GM12878 (cell line): Measurements from ENCODE around the gene ACD.

ENCODE experiments used
- CHD2 ChIP-seq: IDR thresholded peaks from 2 replicates; pipeline ENCODE4 v1.6.1; 2011; ENCODE audit warnings: low read depth, low read length, improper control_type of control experiment, borderline replicate concordance
- EP300 ChIP-seq, 2 experiments: fragments of 150-350 bp in 1 of 2; IDR thresholded peaks; 2 replicates each; pipeline ENCODE4 v1.6.1; 2011 to 2012; ENCODE audit warnings: low read depth in 2 of 2, low read length in 2 of 2, borderline replicate concordance in 1 of 2, improper control_type of control experiment in 1 of 2, inconsistent platforms in 1 of 2; ENCODE audit not compliant: control insufficient read depth in 1 of 2
- JUND ChIP-seq: IDR thresholded peaks from 2 replicates; pipeline ENCODE4 v1.6.1; 2012; ENCODE audit warnings: low read depth, mild to moderate bottlenecking, low read length, improper control_type of control experiment, moderate library complexity
- MEF2A ChIP-seq: IDR thresholded peaks from 2 replicates; pipeline ENCODE4 v1.6.1; 2011; ENCODE audit warnings: low read depth, mild to moderate bottlenecking, low read length, moderate library complexity; ENCODE audit not compliant: insufficient read depth
- NRF1 ChIP-seq: conservative IDR thresholded peaks from 2 replicates; pipeline ENCODE4 v1.6.1; 2011; ENCODE audit warnings: mild to moderate bottlenecking, low read depth, low read length, improper control_type of control experiment
- RAD21 ChIP-seq: IDR thresholded peaks from 2 replicates; pipeline ENCODE4 v1.6.1; 2011; ENCODE audit warnings: mild to moderate bottlenecking, low read depth, low read length, moderate library complexity; ENCODE audit not compliant: insufficient read depth
- RFX5 ChIP-seq: IDR thresholded peaks from 2 replicates; pipeline ENCODE4 v1.6.1; 2011; ENCODE audit warnings: low read depth, low read length, improper control_type of control experiment
- SRF ChIP-seq, 2 experiments: IDR thresholded peaks; 2 replicates each; pipeline ENCODE4 v1.6.1; 2011; ENCODE audit warnings: low read depth in 2 of 2, low read length in 2 of 2, mild to moderate bottlenecking in 1 of 2, moderate library complexity in 1 of 2
- TF ChIP-seq, protein P1 (sequence below), 3 experiments: IDR thresholded peaks in 2 of 3; conservative IDR thresholded peaks in 1 of 3; 2 replicates each; pipeline ENCODE4 v1.5.1; 2011; ENCODE audit warnings: low read depth in 3 of 3, low read length in 3 of 3, mild to moderate bottlenecking in 3 of 3, control low read depth in 2 of 3, moderate library complexity in 2 of 3, inconsistent platforms in 1 of 3, mixed read lengths in 1 of 3; ENCODE audit not compliant: control insufficient read depth in 2 of 3, insufficient read depth in 1 of 3; ENCODE audit errors: extremely low read depth in 1 of 3
- TF ChIP-seq, protein P2 (sequence below): IDR thresholded peaks from 2 replicates; pipeline ENCODE4 v1.6.1; 2011; ENCODE audit warnings: low read depth, low read length, improper control_type of control experiment, borderline replicate concordance
- TF ChIP-seq, protein P3 (sequence below): fragments of 450-650 bp; IDR thresholded peaks from 2 replicates; pipeline ENCODE4 v1.6.1; 2017; ENCODE audit warnings: mild to moderate bottlenecking

DNA sequence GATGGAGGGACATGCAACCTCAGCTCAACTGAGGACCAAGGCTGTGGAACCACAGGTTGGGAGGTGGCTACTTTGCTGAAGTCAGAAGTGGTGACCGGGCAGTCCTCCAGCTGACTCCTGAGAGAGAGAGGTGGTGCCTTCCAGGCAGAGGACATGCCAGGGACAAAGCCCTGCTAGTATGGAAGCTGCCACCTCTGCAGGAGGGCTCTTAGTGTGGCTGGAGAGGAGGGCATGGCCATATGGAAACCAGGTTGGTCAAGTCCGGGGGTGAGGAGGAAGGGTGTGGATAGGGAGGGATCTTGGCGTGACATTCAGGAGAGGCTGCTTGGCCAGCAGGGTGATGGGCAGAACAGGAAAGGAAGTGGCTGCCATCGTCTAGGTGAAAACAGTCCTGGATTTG, 12.2 kb upstream of the ACD start:
- TF ChIP-seq, protein P1, sequence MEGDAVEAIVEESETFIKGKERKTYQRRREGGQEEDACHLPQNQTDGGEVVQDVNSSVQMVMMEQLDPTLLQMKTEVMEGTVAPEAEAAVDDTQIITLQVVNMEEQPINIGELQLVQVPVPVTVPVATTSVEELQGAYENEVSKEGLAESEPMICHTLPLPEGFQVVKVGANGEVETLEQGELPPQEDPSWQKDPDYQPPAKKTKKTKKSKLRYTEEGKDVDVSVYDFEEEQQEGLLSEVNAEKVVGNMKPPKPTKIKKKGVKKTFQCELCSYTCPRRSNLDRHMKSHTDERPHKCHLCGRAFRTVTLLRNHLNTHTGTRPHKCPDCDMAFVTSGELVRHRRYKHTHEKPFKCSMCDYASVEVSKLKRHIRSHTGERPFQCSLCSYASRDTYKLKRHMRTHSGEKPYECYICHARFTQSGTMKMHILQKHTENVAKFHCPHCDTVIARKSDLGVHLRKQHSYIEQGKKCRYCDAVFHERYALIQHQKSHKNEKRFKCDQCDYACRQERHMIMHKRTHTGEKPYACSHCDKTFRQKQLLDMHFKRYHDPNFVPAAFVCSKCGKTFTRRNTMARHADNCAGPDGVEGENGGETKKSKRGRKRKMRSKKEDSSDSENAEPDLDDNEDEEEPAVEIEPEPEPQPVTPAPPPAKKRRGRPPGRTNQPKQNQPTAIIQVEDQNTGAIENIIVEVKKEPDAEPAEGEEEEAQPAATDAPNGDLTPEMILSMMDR (IDR thresholded peaks at IDR 0.05 in 2 of 3, conservative IDR thresholded peaks at IDR 0.05 in 1 of 3; ENCODE audit: control insufficient read depth in 2 of 3, extremely low read depth in 1 of 3, insufficient read depth in 1 of 3, low read depth in 3 of 3, low read length in 3 of 3), result no peak
- TF ChIP-seq CHD2 (no peak), EP300 (IDR thresholded peaks at IDR 0.05; ENCODE audit: borderline replicate concordance in 1 of 2, control insufficient read depth in 1 of 2, low read depth in 2 of 2, low read length in 2 of 2) (no peak), RFX5 (no peak), JUND (no peak), RAD21 (no peak), NRF1 (no peak), SRF (IDR thresholded peaks at IDR 0.05; ENCODE audit: low read depth in 2 of 2, low read length in 2 of 2) (no peak), MEF2A (no peak)
- TF ChIP-seq, protein P2, sequence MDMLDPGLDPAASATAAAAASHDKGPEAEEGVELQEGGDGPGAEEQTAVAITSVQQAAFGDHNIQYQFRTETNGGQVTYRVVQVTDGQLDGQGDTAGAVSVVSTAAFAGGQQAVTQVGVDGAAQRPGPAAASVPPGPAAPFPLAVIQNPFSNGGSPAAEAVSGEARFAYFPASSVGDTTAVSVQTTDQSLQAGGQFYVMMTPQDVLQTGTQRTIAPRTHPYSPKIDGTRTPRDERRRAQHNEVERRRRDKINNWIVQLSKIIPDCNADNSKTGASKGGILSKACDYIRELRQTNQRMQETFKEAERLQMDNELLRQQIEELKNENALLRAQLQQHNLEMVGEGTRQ, result no peak
- TF ChIP-seq, protein P3, sequence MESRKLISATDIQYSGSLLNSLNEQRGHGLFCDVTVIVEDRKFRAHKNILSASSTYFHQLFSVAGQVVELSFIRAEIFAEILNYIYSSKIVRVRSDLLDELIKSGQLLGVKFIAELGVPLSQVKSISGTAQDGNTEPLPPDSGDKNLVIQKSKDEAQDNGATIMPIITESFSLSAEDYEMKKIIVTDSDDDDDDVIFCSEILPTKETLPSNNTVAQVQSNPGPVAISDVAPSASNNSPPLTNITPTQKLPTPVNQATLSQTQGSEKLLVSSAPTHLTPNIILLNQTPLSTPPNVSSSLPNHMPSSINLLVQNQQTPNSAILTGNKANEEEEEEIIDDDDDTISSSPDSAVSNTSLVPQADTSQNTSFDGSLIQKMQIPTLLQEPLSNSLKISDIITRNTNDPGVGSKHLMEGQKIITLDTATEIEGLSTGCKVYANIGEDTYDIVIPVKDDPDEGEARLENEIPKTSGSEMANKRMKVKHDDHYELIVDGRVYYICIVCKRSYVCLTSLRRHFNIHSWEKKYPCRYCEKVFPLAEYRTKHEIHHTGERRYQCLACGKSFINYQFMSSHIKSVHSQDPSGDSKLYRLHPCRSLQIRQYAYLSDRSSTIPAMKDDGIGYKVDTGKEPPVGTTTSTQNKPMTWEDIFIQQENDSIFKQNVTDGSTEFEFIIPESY, result no peak
